GM12891 (cell line): ENCODE measurements around the gene CEP63.
"Not testable (repeated sequence)": the region's sequence is repeated elsewhere in the genome, so short reads cannot be mapped to it uniquely, and the experiment has no call there.

ENCODE experiments used
- POLR2A ChIP-seq: IDR thresholded peaks from 2 replicates; pipeline ENCODE4 v1.6.1; 2011; ENCODE audit warnings: low read depth, low read length, control low read depth
- POLR2AphosphoS5 ChIP-seq: IDR thresholded peaks from 2 replicates; pipeline ENCODE4 v1.6.1; 2011; ENCODE audit warnings: low read depth, low read length, control low read depth
- POU2F2 ChIP-seq: IDR thresholded peaks from 2 replicates; pipeline ENCODE4 v1.6.1; 2011; ENCODE audit warnings: low read depth, mild to moderate bottlenecking, control low read depth, low read length, moderate library complexity
- SPI1 ChIP-seq: IDR thresholded peaks from 2 replicates; pipeline ENCODE4 v1.6.1; 2011; ENCODE audit warnings: low read depth, low read length, control low read depth
- TAF1 ChIP-seq: IDR thresholded peaks from 2 replicates; pipeline ENCODE4 v1.6.1; 2011; ENCODE audit warnings: low read depth, low read length, control low read depth

DNA sequence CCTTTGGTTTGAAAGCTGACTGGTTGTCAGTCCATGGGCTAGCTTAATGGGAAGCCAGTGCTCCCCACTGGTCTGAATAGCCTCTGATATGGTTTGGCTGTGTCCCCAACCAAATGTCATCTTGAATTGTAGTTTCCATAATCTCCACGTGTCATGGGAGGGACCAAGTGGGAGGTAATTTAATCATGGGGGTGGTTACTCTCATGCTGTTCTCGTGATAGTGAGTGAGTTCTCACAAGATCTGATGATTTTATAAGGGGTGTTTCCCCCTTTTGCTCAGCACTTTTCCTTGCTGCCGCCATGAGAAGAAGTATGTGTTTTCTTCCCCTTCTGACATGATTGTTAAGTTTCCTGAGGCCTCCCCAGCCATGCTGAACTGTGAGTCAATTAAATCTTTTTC lies 109.1 kb downstream of the CEP63 start:
- TF ChIP-seq POLR2A, POLR2AphosphoS5, POU2F2, TAF1, SPI1: not testable (repeated sequence)
